GM19240 (cell line): Measurements from ENCODE around the gene NBEA.

Source experiments
- DNase-seq: peaks from one replicate; pipeline ENCODE4 v3.0.0; 2011; ENCODE audit warnings: low spot score; ENCODE audit not compliant: insufficient read length

Gene NBEA

GRCh38 chr13:35699825-35700510 is 757.9 kb downstream of the NBEA start:
- no peak for DNase-seq

- no peak for DNase-seq
These were observed 758.6 kb downstream of the NBEA start for GRCh38 chr13:35700671-35701070.

- no peak for DNase-seq
These were observed 760.2 kb downstream of the NBEA start for GRCh38 chr13:35702316-35702715.

- no peak for DNase-seq
These were observed 761.0 kb downstream of the NBEA start for GRCh38 chr13:35703061-35703460.

GRCh38 chr13:35704331-35704730 is 762.3 kb downstream of the NBEA start:
- DNase-seq: no peak

GRCh38 chr13:35706281-35706680 is 764.2 kb downstream of the NBEA start:
- DNase-seq: no peak

GRCh38 chr13:35706721-35707120 is 764.7 kb downstream of the NBEA start:
- no peak for DNase-seq

GRCh38 chr13:35711909-35712308 is 769.8 kb downstream of the NBEA start:
- no peak for DNase-seq

- no peak for DNase-seq
These were observed 771.1 kb downstream of the NBEA start for GRCh38 chr13:35712907-35713761.

GRCh38 chr13:35714121-35714520 is 772.1 kb downstream of the NBEA start:
- no peak for DNase-seq

GRCh38 chr13:35714588-35715377 is 772.7 kb downstream of the NBEA start:
- DNase-seq: no peak

- no peak for DNase-seq
These were observed 774.1 kb downstream of the NBEA start for GRCh38 chr13:35716186-35716585.

- no peak for DNase-seq
These were observed 774.7 kb downstream of the NBEA start for GRCh38 chr13:35716729-35717128.

- DNase-seq: no peak
These were observed 776.0 kb downstream of the NBEA start for GRCh38 chr13:35718084-35718483.

- DNase-seq: no peak
These were observed 778.2 kb downstream of the NBEA start for GRCh38 chr13:35720290-35720689.

- peak; percentile 31 for DNase-seq
These were observed 778.9 kb downstream of the NBEA start for GRCh38 chr13:35720690-35721554.
